RPMI7951 (cell line): ENCODE measurements around the gene COPE. TPM values are rescaled to one million over a fixed set of nuclear protein-coding genes. Genes with fewer than 3 reads are reported as not detected.
"Not testable (repeated sequence)": the region's sequence is repeated elsewhere in the genome, so short reads cannot be mapped to it uniquely, and the experiment has no call there.

Experiments
- DNase-seq: peaks from one replicate; pipeline ENCODE4 v3.0.0-alpha.2; 2012; ENCODE audit warnings: low read depth
- total RNA-seq: library from RNA; depleted of rRNA; stranded (reverse); fragments of >200 nt; shearing (Covaris generic); gene quantifications from 2 replicates; pipeline ENCODE4 v1.2.3, GENCODE V29; 2014

The COPE gene
- total RNA-seq, 1 experiment from 2014 or later = 324 TPM

GRCh38 chr19:18908917-18909619 lies 10.1 kb downstream of the COPE start:
- DNase-seq = no peak

- no peak for DNase-seq
These were observed 12.3 kb downstream of the COPE start for GRCh38 chr19:18906605-18907519.

- no peak for DNase-seq
These were observed 13.5 kb downstream of the COPE start for GRCh38 chr19:18905513-18906236.

- no peak for DNase-seq
These were observed 14.1 kb downstream of the COPE start for GRCh38 chr19:18905058-18905456.

GRCh38 chr19:18904334-18905057 lies 14.7 kb downstream of the COPE start:
- DNase-seq = no peak

GRCh38 chr19:18903156-18904037 lies 15.8 kb downstream of the COPE start:
- DNase-seq = no peak

GRCh38 chr19:18902519-18902918 lies 16.7 kb downstream of the COPE start:
- DNase-seq = not testable (repeated sequence)

- no peak for DNase-seq
These were observed 17.7 kb downstream of the COPE start for GRCh38 chr19:18901491-18901890.

- DNase-seq = no peak
These were observed 18.3 kb downstream of the COPE start for GRCh38 chr19:18900700-18901481.

- DNase-seq = no peak
These were observed 19.3 kb downstream of the COPE start for GRCh38 chr19:18899624-18900560.

GRCh38 chr19:18898607-18899408 lies 20.4 kb downstream of the COPE start:
- no peak for DNase-seq

GRCh38 chr19:18898081-18898606 lies 21.0 kb downstream of the COPE start:
- no peak for DNase-seq

- no peak for DNase-seq
These were observed 21.8 kb downstream of the COPE start for GRCh38 chr19:18897094-18898029.

- DNase-seq = no peak
These were observed 22.8 kb downstream of the COPE start for GRCh38 chr19:18896421-18896841.

GRCh38 chr19:18895824-18896341 lies 23.3 kb downstream of the COPE start, which contains the start of gene CERS1:
Gene CERS1 (minus strand): TSS chr19:18896158. CDS start chr19:18896072, 86 bp downstream.
- DNase-seq = no peak
